Stimulated activated CD4-positive, alpha-beta T cell treated with anti-CD3 and anti-CD28 coated beads, Interleukin-1b, Interleukin-23, amount 100 ng/mL, for 4 hours (primary cell): ENCODE data around the gene FAP.

Experiments
- DNase-seq, 2 donors: peaks; one replicate each; pipeline ENCODE4 v3.0.0-alpha.2; 2020; ENCODE audit warnings: low read depth in 2 of 2

Gene FAP

DNA sequence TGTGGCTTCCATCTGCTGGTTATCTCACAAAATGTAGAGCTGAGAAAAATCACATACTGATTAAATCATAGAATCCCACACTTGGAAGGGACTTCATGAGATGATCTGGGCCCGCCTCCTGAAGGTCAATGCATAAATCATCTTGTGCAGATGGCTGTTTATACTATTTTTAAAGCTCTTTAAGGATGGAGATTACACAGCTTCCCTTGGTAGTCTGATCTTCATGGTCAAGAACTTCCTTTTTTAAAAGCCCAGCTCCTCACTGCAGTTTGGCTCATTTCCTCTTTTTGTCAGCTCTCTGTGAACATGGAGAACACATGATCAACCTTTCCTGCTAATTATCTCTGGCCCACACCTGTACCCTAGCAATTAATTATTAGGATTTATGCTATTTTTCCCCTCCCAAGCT lies 117.1 kb downstream of the FAP start:
- no peak for DNase-seq

DNA sequence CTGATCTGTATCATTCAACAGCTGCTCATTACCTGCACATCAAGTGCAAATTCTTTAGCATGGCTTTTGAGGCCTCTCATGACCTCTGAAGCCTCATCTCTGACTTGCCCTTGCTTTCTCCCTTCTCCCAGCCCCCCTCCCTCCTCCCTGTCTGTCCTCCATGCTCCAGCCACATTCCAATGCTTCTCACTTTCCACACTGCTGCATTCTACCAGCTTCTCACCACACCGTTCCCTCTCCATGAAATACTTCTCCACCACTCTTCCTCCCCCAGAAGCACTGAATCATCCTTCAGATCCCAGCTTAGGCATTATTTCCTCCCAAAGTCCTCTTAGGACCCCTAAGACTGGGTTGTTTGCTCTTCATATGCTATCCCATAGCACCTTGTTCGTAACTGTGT lies 118.1 kb downstream of the FAP start:
- no peak for DNase-seq

DNA sequence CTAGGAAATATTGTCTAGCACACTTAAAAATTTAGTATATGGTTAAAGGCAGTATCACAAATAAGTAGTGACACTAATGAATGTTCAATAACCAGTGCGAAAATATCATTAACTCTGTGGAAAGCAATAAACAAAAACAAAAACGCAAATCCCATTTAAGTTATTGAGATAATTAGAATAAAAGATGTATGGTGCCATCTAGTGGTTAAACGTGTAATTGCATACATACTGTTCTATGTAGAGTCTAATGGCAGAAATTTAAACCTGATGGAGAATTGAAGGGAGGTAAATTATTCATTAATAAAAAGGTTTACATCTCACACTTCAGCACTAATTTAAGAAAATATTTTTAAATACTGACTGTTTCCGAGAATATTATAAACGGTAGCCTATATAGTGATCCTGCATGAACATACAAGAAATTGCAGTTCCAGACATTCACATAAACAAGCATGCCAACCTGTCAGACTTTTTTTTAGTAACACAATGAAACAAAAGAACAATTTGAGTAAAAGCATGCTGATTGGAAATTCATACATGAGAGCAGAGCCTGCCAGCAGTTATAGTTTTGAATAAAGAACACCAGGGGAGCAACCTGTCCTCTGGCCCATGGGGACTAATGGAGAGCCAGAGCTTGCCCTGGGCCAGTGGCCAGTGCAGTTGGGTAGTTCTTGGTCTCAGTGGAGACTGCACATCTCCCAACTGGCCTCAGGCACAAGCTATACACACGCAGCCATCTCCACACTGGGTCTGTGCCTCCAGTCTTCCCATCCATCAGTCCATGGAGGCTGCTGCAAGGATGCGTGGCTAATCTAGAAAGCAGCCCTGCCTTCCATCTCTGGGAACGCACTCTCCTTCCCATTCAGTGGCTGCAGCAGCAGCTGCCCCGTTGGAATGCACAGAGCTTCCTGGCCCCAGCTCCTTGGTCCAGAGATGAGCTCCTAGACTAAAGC lies 119.2 kb downstream of the FAP start:
- peak in 1 of 2 donors; percentile 18 for DNase-seq
